Common myeloid progenitor, CD34-positive (primary cell): ENCODE data around the gene PLCXD3.
"Not testable (repeated sequence)": the region's sequence is repeated elsewhere in the genome, so short reads cannot be mapped to it uniquely, and the experiment has no call there.

ENCODE experiments used
- CTCF ChIA-PET: fragments of 350-600 bp; sonication (Branson Sonifier 250); formaldehyde crosslinking; loops from one replicate; lab custom pipeline; 2021; ENCODE audit warnings: antibody characterized with exemption; lab: Charles Lee
- POLR2A ChIA-PET: fragments of 350-600 bp; sonication (Branson Sonifier 250); formaldehyde crosslinking; loops from one replicate; lab custom pipeline; 2021; ENCODE audit warnings: antibody characterized with exemption; lab: Charles Lee
- DNase-seq, 3 donors: peaks; one replicate each; pipeline versions ENCODE4 v3.0.0 to v3.0.0-alpha.2; 2013
- H3K27ac ChIP-seq, 2 experiments: 1 replicate in 1 of 2; 2 replicates in 1 of 2; pipeline ENCODE4 v1.7.0; 2013; ENCODE audit warnings: inconsistent platforms in 2 of 2, low read length in 2 of 2, mild to moderate bottlenecking in 2 of 2, low read depth in 1 of 2, moderate library complexity in 1 of 2; ENCODE audit not compliant: severe bottlenecking in 2 of 2, insufficient read depth in 1 of 2, poor library complexity in 1 of 2
- H3K27me3 ChIP-seq, 5 experiments: replicated peaks in 2 of 5; 1 replicate in 3 of 5; 2 replicates in 2 of 5; pipeline versions ENCODE4 v1.6.1 to v1.7.0; 2013; ENCODE audit warnings: low read length in 4 of 5, mild to moderate bottlenecking in 2 of 5, moderate library complexity in 2 of 5, inconsistent platforms in 1 of 5; ENCODE audit not compliant: insufficient read depth in 5 of 5, control insufficient read depth in 4 of 5
- H3K36me3 ChIP-seq, 4 experiments: 1 replicate in 2 of 4; 2 replicates in 2 of 4; pipeline versions ENCODE4 v1.6.1 to v1.7.0; 2013; ENCODE audit warnings: low read length in 3 of 4, control low read depth in 1 of 4, mild to moderate bottlenecking in 1 of 4; ENCODE audit not compliant: control insufficient read depth in 4 of 4, insufficient read depth in 4 of 4
- H3K4me1 ChIP-seq, 4 experiments: 1 replicate in 3 of 4; 2 replicates in 1 of 4; pipeline versions ENCODE4 v1.6.1 to v1.7.1; 2013; ENCODE audit warnings: low read length in 3 of 4, mild to moderate bottlenecking in 3 of 4, control low read depth in 1 of 4, inconsistent platforms in 1 of 4, moderate library complexity in 1 of 4; ENCODE audit not compliant: control insufficient read depth in 4 of 4, insufficient read depth in 4 of 4; ENCODE audit errors: control extremely low read depth in 1 of 4
- H3K4me3 ChIP-seq, 7 experiments: 1 replicate in 4 of 7; 2 replicates in 3 of 7; pipeline versions ENCODE4 v1.5.1 to v1.7.0; 2013; ENCODE audit warnings: mild to moderate bottlenecking in 7 of 7, low read length in 6 of 7, moderate library complexity in 6 of 7, inconsistent platforms in 2 of 7, low read depth in 2 of 7, control low read depth in 1 of 7; ENCODE audit not compliant: insufficient read depth in 4 of 7, control insufficient read depth in 1 of 7; ENCODE audit errors: extremely low read depth in 1 of 7
- H3K9me3 ChIP-seq, 5 experiments: 1 replicate in 4 of 5; 2 replicates in 1 of 5; pipeline versions ENCODE4 v1.6.1 to v1.7.1; 2013; ENCODE audit warnings: low read length in 4 of 5, mild to moderate bottlenecking in 2 of 5, inconsistent platforms in 1 of 5, low read depth in 1 of 5, moderate library complexity in 1 of 5; ENCODE audit not compliant: control insufficient read depth in 4 of 5, insufficient read depth in 2 of 5; ENCODE audit errors: control extremely low read depth in 1 of 5
- WGBS: methylation state at CpG from one replicate; pipeline ENCODE4 v1.1.5; 2013; ENCODE audit not compliant: insufficient coverage; 5-methylcytosine and 5-hydroxymethylcytosine counted together

The PLCXD3 gene

DNA sequence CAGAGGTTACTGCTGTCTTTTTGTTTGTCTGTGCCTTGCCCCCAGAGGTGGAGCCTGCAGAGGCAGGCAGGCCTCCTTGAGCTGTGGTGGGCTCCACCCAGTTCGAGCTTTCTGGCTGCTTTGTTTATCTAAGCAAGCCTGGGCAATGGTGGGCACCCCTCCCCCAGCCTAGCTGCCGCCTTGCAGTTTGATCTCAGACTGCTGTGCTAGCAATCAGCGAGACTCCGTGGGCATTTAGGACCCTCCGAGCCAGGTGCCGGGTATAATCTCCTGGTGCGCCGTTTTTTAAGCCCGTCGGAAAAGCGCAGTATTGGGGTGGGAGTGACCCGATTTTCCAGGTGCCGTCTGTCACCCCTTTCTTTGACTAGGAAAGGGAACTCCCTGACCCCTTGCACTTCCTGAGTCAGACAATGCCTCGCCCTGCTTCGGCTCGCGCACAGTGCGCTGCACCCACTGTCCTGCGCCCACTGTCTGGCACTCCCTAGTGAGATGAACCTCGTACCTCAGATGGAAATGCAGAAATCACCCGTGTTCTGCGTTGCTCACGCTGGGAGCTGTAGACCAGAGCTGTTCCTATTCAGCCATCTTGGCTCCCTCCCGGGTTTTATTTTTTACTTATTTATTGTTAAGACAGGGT, 16.8 kb downstream of the PLCXD3 start:
- WGBS = 87% methylated on average over 23 of the region's 24 CpGs
- H3K4me3 ChIP-seq, CTCF ChIA-PET, DNase-seq, POLR2A ChIA-PET, H3K36me3 ChIP-seq, H3K27me3 ChIP-seq, H3K9me3 ChIP-seq, H3K4me1 ChIP-seq, H3K27ac ChIP-seq: not testable (repeated sequence)

DNA sequence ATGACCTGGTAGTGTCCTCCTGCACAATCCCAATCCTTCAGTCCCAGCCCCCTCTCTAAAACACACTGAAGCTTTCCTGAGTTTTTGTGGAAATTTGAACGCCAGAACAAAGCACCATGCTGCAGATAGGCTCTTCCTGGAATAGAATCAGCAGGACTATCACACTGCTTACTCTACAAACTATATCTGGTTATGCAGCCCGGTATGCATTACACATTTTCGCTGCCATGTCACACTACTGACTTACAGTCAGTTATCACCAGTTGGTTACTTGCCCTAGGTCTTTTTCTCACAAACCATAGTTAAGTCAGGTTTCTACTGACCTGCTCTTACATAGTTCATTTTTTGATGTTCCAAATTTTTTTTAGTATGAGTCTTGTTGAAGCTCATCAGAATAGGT, 24.9 kb downstream of the PLCXD3 start:
- Histone ChIP-seq H3K4me1 (no peaks in the 10 kb centered on the region), H3K9me3 (no peaks in the 10 kb centered on the region), H3K27ac (no peak overlapping the region), H3K36me3 (no peaks in the 10 kb centered on the region), H3K27me3 (no peaks in the 10 kb centered on the region), H3K4me3 (no peak overlapping the region)
- POLR2A ChIA-PET = no interaction called here
- CTCF ChIA-PET = no interaction called here
- no peak for DNase-seq
- WGBS = 100% methylated on average over 3 of the region's 3 CpGs

DNA sequence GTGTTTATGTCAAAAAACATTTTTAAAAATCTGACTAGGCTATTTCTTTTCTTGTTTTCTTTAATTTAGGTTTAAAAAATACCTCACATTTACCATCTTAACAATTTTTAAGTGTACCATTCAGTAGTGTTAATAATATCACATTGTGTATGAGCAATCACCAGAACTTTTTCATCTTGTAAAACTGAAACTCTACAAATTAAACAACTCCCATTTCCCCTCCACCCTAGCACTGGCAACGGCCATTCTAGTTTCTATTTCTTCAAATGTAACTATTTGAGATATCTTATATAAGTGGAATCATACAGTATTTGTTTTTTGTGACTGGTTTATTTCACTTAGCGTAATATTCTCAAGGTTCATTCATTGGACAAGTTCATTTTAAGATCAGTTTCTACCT, 27.7 kb downstream of the PLCXD3 start:
- H3K9me3 ChIP-seq = no peaks in the 10 kb centered on the region
- no peaks in the 10 kb centered on the region for H3K36me3 ChIP-seq
- no CpG with 5 or more reads among the region's 2 CpGs for WGBS
- no peaks in the 10 kb centered on the region for H3K27me3 ChIP-seq
- ChIA-PET POLR2A (no interaction called here), CTCF (no interaction called here)
- no peak overlapping the region for H3K4me3 ChIP-seq
- H3K4me1 ChIP-seq = no peaks in the 10 kb centered on the region
- no peak overlapping the region for H3K27ac ChIP-seq
- no peak for DNase-seq

DNA sequence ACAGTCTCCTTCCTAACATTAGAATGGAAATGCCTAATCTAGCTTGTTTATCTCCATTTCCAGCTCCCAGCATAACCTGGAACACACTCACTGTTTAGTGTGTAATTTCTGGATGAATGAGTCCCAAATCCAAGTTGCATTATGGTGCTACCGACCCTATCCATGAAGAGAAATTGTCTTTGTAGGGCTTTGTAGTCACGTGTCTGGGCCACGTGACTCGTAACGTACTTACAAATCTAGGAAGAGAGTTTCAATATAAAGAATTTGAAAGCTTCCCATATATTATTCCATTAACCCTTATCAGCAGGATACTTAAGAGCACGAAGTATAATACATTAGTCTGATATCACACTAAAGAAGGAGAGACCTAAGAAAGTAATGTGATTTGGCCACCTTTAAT, 28.2 kb downstream of the PLCXD3 start:
- Histone ChIP-seq H3K4me1 (no peaks in the 10 kb centered on the region), H3K27ac (no peak overlapping the region), H3K4me3 (no peak overlapping the region), H3K36me3 (no peaks in the 10 kb centered on the region), H3K27me3 (no peaks in the 10 kb centered on the region), H3K9me3 (no peaks in the 10 kb centered on the region)
- DNase-seq = no peak
- no CpG with 5 or more reads among the region's 6 CpGs for WGBS
- POLR2A ChIA-PET = no interaction called here
- CTCF ChIA-PET = interaction anchor here (1.4 kb wide), 1 partner anchor 43 kb away, joined by 3 read pairs; no protein-coding TSS in a partner anchor

DNA sequence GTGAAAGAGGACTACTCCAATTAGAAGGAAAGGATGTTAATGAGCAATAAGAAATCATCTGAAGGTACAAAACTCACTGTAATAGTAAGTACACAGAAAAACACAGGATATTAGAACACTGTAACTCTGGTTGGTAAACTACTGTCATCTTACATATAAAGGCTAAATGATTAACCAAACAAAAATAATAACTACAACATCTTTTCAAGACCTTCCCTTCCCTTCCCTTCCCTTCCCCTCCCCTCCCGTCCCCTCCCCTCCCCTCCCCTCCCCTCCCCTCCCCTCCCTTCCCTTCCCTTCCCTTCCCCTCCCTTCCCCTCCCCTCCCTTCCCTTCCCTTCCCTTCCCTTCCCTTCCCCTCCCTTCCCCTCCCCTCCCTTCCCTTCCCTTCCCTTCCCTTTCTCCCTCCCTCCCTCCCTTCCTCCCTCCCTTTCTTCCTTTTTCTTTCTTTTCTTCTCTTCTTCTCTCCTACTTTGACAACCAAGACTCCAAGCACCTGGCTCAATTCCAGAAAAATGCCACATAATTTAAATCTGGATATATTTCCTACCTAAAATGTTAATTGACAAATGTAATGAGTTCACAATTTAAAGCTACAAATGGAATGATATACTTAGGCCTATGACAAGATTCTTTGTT, 38.7 kb downstream of the PLCXD3 start:
- H3K4me1 ChIP-seq, POLR2A ChIA-PET, H3K27ac ChIP-seq, CTCF ChIA-PET, H3K27me3 ChIP-seq, DNase-seq, H3K36me3 ChIP-seq, H3K4me3 ChIP-seq: not testable (repeated sequence)
- peaks cover 0 to 18% (median 6%) of the 10 kb centered on the region in 5 experiments for H3K9me3 ChIP-seq
- no CpG with 5 or more reads among the region's 1 CpG for WGBS

DNA sequence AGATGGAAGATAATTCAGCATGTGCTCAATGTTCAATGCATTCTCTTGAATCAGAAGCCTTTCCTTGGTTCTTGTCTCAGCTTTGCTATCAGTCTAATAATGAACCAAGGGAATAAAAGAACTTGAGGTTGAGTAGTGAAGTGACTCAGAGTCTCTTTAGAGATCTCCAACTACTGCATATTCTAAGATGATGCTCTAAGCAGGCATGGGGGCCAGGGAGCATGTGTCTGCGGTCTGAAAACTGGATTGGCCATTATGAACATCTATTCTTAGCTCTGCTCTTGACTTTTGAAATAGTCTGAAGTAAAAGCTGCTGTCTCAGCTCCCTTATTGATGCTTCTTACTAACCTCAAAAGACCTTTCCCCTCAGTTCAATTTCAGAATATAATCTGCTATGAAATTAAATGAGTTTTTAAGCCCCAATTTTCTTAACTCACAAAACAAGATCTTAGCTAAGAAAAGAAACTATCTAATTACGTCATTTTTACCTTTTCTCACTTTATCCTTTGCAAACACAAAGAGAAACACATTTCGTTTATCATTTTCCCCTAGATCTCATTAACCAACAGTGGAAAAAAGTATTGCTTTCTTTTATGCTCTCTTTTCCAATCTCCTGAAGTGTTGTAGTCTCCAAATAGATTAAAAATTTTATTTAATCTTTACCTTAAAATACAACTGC, 44.8 kb downstream of the PLCXD3 start:
- no peak overlapping the region for H3K4me3 ChIP-seq
- ChIA-PET POLR2A (no interaction called here), CTCF (no interaction called here)
- 100% methylated on average over 2 of the region's 3 CpGs for WGBS
- H3K27ac ChIP-seq = no peak overlapping the region
- H3K36me3 ChIP-seq = no peaks in the 10 kb centered on the region
- H3K9me3 ChIP-seq = no peaks in the 10 kb centered on the region
- H3K27me3 ChIP-seq = no peaks in the 10 kb centered on the region
- no peaks in the 10 kb centered on the region for H3K4me1 ChIP-seq
- no peak for DNase-seq

DNA sequence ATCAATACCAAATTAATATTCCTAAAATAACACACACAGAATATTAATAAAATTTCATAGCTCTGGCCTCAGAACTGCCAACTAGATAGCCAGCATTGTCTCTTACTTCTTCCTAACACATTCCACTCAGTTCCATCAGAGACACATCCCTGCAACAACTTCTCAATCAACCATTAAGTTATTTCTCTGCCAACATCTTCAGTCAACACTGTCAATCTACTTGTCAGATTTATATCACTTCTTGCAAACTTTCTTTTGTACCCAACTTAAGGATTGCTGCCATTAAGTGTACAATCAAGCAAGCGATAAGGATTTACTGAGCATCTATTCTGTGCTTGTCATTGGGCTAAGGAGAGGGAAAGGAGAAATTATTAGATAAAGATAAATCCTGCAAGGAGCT, 50.8 kb downstream of the PLCXD3 start:
- CTCF ChIA-PET = no interaction called here
- no peak for DNase-seq
- POLR2A ChIA-PET = no interaction called here
- H3K9me3 ChIP-seq = no peaks in the 10 kb centered on the region
- no peak overlapping the region for H3K27ac ChIP-seq
- no CpG with 5 or more reads among the region's 1 CpG for WGBS
- no peaks in the 10 kb centered on the region for H3K4me1 ChIP-seq
- no peaks in the 10 kb centered on the region for H3K36me3 ChIP-seq
- no peak overlapping the region for H3K4me3 ChIP-seq
- H3K27me3 ChIP-seq = no peaks in the 10 kb centered on the region
